Stimulated activated CD8-positive, alpha-beta memory T cell treated with anti-CD3 and anti-CD28 coated beads, Interleukin-12 subunit alpha, Interleukin-12 subunit beta, amount 100 ng/mL, for 24 hours (primary cell): ENCODE results near the gene TWNK.
"Not testable (repeated sequence)": the region's sequence is repeated elsewhere in the genome, so short reads cannot be mapped to it uniquely, and the experiment has no call there.

Experiments
- DNase-seq: peaks from one replicate; pipeline ENCODE4 v3.0.0-alpha.2; 2020; ENCODE audit errors: extremely low read depth

The TWNK gene

DNA sequence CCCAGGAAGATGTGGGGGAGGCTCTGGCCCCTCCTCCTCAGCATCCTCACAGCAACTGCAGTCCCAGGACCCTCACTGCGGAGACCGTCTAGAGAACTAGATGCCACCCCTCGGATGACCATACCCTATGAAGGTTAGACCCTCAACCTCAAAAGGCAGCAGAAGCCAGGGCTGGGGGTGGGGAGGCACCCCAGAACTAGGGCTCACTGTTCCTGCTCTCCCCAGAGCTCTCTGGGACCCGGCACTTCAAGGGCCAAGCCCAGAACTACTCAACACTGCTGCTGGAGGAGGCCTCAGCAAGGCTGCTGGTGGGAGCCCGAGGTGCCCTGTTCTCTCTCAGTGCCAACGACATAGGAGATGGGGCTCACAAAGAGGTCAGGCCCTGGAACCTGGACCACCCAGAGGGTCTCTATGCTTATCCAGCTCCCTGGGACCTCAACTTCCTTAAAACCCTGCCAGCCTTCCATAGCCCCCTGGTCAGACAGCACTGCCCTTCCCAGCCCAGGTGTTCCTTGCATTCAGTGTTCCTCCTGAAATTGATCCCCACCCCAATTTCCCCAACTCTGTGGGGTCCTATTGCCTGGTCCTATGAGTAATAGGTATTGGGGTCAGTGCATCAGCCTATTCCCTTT is 14.3 kb upstream of the TWNK start:
- DNase-seq: no peak

GRCh38 chr10:100975397-100975796 is 11.9 kb upstream of the TWNK start:
- not testable (repeated sequence) for DNase-seq

GRCh38 chr10:100976906-100977305 is 10.4 kb upstream of the TWNK start:
- DNase-seq: no peak

DNA sequence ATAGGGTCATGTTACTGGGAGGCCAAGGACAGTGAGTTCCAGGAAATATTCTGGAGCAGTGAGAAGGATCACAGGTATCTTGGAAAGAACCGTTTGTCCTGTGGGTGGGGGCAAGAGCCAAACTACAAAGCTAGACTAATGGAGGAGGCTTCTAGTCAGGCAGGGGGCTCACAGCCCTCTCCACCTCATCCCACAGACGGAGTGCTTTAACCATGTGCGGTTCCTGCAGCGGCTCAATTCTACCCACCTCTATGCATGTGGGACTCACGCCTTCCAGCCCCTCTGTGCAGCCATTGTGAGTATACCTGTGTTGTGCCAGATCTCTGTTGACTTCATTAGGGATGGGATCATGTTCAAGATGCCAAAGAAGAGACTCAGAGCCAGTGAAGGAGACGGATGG is 9.9 kb upstream of the TWNK start:
- DNase-seq: no peak

DNA sequence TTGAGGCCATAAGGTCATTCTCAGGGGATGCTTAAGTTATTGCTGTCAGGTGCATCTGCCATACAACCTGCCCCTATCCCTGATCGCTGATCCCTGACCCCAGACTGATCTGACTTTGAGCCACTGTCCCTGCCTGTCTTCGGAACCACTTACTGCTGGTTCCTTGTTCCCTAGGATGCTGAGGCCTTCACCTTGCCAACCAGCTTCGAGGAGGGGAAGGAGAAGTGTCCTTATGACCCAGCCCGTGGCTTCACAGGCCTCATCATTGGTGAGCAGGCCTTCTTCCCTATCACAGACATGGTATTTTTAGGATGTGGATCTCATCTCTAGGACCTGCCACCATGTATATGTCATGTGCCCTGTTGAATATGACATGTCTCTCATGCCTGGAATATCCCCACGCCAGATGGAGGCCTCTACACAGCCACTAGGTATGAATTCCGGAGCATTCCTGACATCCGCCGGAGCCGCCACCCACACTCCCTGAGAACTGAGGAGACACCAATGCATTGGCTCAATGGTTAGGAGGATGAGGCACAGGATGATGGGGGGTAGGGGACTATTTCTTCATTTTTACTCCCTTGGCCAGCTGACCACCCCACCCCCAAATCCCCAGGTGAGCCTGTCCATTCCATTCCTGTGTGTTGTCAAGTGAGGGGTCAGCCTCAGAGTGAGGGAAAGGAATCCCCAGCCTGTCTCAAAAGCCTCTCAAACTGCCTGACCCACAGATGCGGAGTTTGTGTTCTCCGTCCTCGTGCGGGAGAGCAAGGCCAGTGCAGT is 9.0 kb upstream of the TWNK start:
- no peak for DNase-seq

DNA sequence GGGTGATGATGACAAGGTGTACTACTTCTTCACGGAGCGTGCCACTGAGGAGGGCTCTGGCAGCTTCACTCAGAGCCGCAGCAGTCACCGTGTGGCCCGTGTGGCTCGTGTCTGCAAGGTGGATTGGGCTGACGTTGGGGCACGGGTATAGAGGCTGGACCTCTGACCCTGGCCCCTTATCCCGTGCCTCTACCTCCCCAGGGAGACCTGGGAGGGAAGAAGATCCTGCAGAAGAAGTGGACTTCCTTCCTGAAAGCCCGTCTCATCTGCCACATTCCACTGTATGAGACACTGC is 8.5 kb upstream of the TWNK start:
- DNase-seq: no peak

DNA sequence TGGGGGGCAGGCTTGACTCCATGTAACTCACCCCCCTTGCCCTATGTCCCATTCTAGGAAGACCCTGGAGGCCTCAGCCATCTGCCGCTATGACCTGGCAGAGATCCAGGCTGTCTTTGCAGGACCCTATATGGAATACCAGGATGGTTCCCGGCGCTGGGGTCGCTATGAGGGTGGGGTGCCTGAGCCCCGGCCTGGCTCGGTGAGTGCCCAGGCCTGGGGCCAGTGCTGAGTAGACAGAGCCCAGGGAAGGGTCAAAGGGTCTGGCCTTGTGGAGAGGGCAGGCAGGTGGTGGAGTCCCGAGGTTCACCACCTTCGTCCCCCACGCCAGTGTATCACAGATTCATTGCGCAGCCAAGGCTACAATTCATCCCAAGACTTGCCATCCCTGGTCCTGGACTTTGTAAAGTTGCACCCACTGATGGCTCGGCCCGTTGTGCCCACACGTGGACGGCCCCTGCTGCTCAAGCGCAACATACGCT is 7.5 kb upstream of the TWNK start:
- DNase-seq: no peak

GRCh38 chr10:100980311-100980710 is 7.0 kb upstream of the TWNK start:
- no peak for DNase-seq

DNA sequence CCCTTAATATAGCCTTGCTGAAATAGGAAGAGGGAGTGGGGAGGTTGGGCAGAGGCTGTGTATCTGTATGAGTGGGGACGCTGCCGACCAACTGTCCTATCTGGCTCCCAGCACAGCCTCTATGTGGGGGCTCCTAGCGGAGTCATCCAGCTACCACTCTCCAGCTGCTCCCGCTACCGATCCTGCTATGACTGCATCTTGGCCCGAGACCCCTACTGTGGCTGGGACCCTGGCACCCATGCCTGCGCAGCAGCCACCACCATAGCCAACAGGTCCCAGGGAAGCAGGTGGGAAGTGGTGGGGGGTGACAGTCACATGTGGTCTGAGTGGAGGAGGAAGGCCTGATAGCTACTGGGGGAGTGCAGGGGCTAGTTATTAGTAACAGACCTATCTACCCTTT is 6.6 kb upstream of the TWNK start:
- no peak for DNase-seq

DNA sequence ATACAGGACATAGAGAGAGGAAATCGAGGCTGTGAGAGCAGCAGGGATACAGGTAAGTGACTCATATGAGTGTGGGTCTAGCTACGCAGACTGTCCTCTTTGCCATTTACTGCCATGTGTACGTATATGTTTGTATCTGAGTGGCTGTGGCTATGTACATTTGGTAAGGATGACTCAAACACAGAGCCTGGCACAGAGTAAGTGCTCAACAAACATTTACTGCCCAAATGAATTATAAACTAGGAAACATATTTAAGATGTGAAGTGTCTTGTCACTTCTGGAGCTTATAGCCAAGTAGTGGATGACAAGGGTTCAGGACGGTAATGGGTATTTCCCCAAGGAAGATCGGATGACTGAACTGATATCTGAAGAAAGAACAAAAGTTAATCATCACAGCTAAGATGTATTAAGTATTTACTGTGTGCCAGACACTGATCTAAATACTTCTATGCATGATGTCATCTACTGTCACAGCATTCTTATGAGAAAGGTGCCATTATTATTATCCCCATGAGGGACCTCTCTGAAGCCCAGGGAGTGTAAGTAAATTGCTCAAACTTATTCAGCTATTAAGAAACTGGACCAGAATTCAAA is 6.1 kb upstream of the TWNK start:
- no peak for DNase-seq

DNA sequence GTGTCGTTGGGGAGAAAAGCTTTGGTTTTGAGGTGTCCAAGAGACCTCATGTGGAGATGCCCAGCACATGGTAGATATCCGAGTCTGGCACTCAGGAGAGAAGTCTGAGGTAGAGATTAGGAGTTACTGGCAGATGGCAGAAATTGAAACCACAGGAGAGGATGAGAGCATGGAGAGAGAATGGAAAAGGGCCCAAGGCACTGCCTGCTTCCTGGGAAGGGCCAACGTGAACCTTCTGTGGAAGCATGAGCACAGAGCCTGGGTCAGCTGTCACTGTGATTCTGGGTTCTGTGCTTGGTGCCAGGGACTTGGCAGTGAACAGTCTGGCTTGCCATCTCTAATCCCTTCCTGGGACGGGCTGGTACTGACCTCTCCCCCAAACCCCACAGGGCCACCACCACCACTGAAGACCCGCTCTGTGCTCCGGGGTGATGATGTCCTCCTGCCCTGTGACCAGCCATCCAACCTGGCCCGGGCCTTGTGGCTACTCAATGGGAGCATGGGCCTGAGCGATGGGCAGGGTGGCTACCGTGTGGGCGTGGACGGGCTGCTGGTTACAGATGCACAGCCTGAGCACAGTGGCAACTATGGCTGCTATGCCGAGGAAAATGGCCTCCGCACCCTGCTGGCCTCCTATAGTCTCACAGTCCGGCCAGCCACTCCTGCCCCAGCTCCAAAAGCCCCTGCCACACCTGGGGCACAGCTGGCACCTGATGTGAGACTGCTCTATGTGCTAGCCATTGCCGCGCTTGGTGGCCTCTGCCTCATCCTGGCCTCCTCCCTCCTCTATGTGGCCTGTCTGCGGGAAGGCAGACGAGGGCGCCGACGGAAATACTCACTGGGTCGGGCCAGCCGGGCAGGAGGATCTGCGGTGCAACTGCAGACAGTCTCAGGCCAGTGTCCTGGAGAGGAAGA is 4.2 kb upstream of the TWNK start:
- DNase-seq: no peak

- DNase-seq: no peak
Observed at GRCh38 chr10:100983868-100984671, 3.3 kb upstream of the TWNK start.

GRCh38 chr10:100984672-100985177 is 2.6 kb upstream of the TWNK start:
- no peak for DNase-seq

DNA sequence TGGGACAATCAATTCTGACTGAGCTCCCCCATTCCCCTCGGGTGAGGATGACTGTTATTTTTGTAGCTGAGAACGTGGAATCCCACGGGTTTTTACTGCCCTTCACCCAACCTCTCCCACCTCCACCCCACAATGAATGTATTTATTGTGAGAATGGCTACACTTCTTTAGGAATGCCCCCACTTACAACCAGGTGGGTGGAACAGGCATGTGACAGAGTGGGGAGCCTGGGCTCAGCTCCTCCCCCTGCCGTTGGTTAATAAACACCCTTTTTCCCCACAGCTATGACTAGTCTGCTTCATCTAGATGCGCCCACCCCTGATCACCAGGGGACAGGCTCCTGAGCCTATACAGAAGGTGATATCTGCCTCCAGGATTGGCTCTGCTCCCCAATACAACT is 2.0 kb upstream of the TWNK start:
- DNase-seq: no peak

- DNase-seq: no peak
Observed at GRCh38 chr10:100986623-100986951, 756 bp upstream of the TWNK start.

- DNase-seq: no peak
Observed at GRCh38 chr10:100987685-100988049, 324 bp downstream of the TWNK start.

DNA sequence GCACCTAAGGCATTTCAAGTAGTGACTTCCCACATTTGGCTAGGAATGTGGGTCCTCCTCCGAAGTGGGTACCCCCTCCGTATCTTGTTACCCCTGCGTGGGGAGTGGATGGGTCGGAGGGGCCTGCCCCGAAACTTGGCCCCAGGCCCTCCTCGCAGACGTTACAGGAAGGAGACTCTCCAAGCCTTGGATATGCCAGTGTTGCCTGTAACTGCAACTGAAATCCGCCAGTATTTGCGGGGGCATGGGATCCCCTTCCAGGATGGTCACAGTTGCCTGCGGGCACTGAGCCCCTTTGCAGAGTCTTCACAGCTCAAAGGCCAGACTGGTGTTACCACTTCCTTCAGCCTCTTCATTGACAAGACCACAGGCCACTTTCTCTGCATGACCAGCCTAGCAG is 823 bp downstream of the TWNK start:
- DNase-seq: no peak

- no peak for DNase-seq
Observed at GRCh38 chr10:100989088-100989487, 1.7 kb downstream of the TWNK start.

GRCh38 chr10:100993986-100994708 is 6.8 kb downstream of the TWNK start:
- no peak for DNase-seq

DNA sequence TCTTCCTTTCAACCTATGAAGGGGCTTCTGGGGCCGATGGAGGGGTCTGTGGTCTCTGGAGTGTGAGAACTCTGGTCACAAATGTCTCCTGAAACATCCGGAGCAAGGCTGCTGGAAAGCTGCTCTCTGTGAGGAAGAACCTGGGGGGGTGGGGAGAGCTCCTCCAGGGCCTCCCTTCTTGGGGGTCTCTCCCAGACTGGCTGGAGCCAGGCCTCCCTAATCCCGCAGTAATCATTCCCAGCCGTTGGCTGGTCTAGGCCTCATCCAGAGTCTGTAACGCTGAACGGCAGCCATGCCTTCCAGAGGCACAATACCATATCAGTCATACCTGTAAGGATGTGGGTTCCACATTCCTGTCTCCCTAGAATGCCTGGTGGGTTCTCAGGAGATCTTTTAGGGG is 7.8 kb downstream of the TWNK start:
- DNase-seq: no peak
